Endothelial cell of umbilical vein (primary cell): ENCODE results near the gene AFTPH. TPM values are rescaled to one million over a fixed set of nuclear protein-coding genes. Genes with fewer than 3 reads are reported as not detected.

Source experiments
- BruUV-seq: library from RNA; stranded (reverse); fragments of 400-500 nt; replicated peaks from 2 replicates; lab custom pipeline; 2021; lab: Mats Ljungman, UMichigan
- CTCF ChIA-PET: fragments of 300-600, 350-600 bp; sonication (Branson Sonifier 250); formaldehyde crosslinking; loops from one replicate; lab custom pipeline; 2021; ENCODE audit warnings: antibody characterized with exemption, inconsistent platforms; lab: Charles Lee
- POLR2A ChIA-PET: fragments of 300-600, 350-600 bp; sonication (Branson Sonifier 250); formaldehyde crosslinking; loops from one replicate; lab custom pipeline; 2021; ENCODE audit warnings: antibody characterized with exemption, inconsistent platforms; lab: Charles Lee
- DNase-seq: peaks from one replicate; pipeline ENCODE4 v3.0.0-alpha.2; 2011; ENCODE audit warnings: low read depth, low spot score
- FAIRE-seq: peaks from 2 replicates; lab custom pipeline; 2011; peaks lifted over from hg19 to GRCh38; lab: Jason Lieb, UNC
- H2AFZ ChIP-seq: 2 replicates; pipeline ENCODE4 v1.6.0; 2012; ENCODE audit warnings: low read depth, low read length, control low read depth, inconsistent platforms
- H3K27ac ChIP-seq: 2 replicates; pipeline ENCODE4 v1.5.1; 2011; ENCODE audit warnings: low read depth, mild to moderate bottlenecking, control low read depth, low read length, moderate library complexity; ENCODE audit not compliant: insufficient read depth
- H3K27me3 ChIP-seq, 2 experiments: 2 replicates each; pipeline versions ENCODE4 v1.6.0 to v1.6.1; 2011; ENCODE audit warnings: low read length in 2 of 2, mixed read lengths in 1 of 2; ENCODE audit not compliant: control insufficient read depth in 2 of 2, insufficient read depth in 2 of 2
- H3K36me3 ChIP-seq, 2 experiments: 2 replicates in 1 of 2; 3 replicates in 1 of 2; pipeline ENCODE4 v1.5.1; 2011; ENCODE audit warnings: low read length in 2 of 2, mild to moderate bottlenecking in 1 of 2, moderate library complexity in 1 of 2; ENCODE audit not compliant: control insufficient read depth in 2 of 2, insufficient read depth in 2 of 2; ENCODE audit errors: extremely low read depth in 1 of 2
- H3K4me1 ChIP-seq: 3 replicates; pipeline ENCODE4 v1.5.1; 2011; ENCODE audit warnings: mild to moderate bottlenecking, low read length; ENCODE audit not compliant: control insufficient read depth, insufficient read depth; ENCODE audit errors: extremely low read depth
- H3K4me2 ChIP-seq: 2 replicates; pipeline ENCODE4 v1.6.1; 2011; ENCODE audit warnings: low read length, control low read depth, mixed read lengths; ENCODE audit not compliant: insufficient read depth
- H3K4me3 ChIP-seq, 3 experiments: fragments of 200-600 bp in 1 of 3; sonication (generic), shearing (Covaris generic) in 1 of 3; replicated peaks in 1 of 3; 2 replicates each; pipeline ENCODE4 v1.5.1; 2011 to 2016; ENCODE audit warnings: control low read depth in 3 of 3, low read length in 3 of 3, mild to moderate bottlenecking in 2 of 3, inconsistent platforms in 1 of 3, low read depth in 1 of 3, moderate library complexity in 1 of 3; ENCODE audit not compliant: insufficient read depth in 1 of 3
- H3K79me2 ChIP-seq: 2 replicates; pipeline ENCODE4 v1.6.0; 2012; ENCODE audit warnings: low read length, inconsistent platforms; ENCODE audit not compliant: control insufficient read depth, insufficient read depth
- H3K9ac ChIP-seq: replicated peaks from 2 replicates; pipeline ENCODE3; 2011; ENCODE audit warnings: low read length, control low read depth; ENCODE audit not compliant: insufficient read depth; ENCODE audit errors: extremely low read depth
- H3K9me1 ChIP-seq: replicated peaks from 3 replicates; pipeline ENCODE4 v1.6.0; 2011; ENCODE audit warnings: mild to moderate bottlenecking, low read length; ENCODE audit not compliant: control insufficient read depth, insufficient read depth; ENCODE audit errors: extremely low read depth
- H3K9me3 ChIP-seq: replicated peaks from 2 replicates; pipeline ENCODE4 v1.5.1; 2012; ENCODE audit warnings: low read length, inconsistent platforms; ENCODE audit not compliant: control insufficient read depth, insufficient read depth
- H4K20me1 ChIP-seq: replicated peaks from 2 replicates; pipeline ENCODE3; 2011; ENCODE audit warnings: mild to moderate bottlenecking, low read length; ENCODE audit not compliant: control insufficient read depth, insufficient read depth; ENCODE audit errors: extremely low read depth
- CTCF ChIP-seq, 2 donors: IDR thresholded peaks; 1 replicate in 1 of 2; 2 replicates in 1 of 2; pipeline ENCODE4 v1.5.1; 2011; ENCODE audit warnings: low read length in 2 of 2, mild to moderate bottlenecking in 2 of 2, moderate library complexity in 2 of 2, control low read depth in 1 of 2, inconsistent platforms in 1 of 2, low read depth in 1 of 2; ENCODE audit not compliant: insufficient read depth in 1 of 2; ENCODE audit errors: extremely low read depth in 1 of 2
- EZH2 ChIP-seq: IDR thresholded peaks from 2 replicates; pipeline ENCODE4 v1.6.1; 2012; ENCODE audit warnings: borderline replicate concordance, low read depth, mild to moderate bottlenecking, moderate library complexity, low read length, inconsistent platforms; ENCODE audit not compliant: severe bottlenecking
- FOS ChIP-seq: IDR thresholded peaks from 2 replicates; pipeline ENCODE4 v1.6.1; 2011; ENCODE audit warnings: mild to moderate bottlenecking, low read length, moderate library complexity, borderline replicate concordance; ENCODE audit not compliant: insufficient read depth
- GATA2 ChIP-seq: IDR thresholded peaks from 2 replicates; pipeline ENCODE4 v1.7.0; 2011; ENCODE audit warnings: low read depth, mild to moderate bottlenecking, moderate library complexity, mixed read lengths, low read length; ENCODE audit not compliant: insufficient read length, insufficient read depth
- JUN ChIP-seq: IDR thresholded peaks from 2 replicates; pipeline ENCODE4 v1.6.1; 2011; ENCODE audit warnings: borderline replicate concordance, low read depth; ENCODE audit not compliant: insufficient read length, insufficient read depth
- MAX ChIP-seq: IDR thresholded peaks from 2 replicates; pipeline ENCODE4 v1.6.1; 2011; ENCODE audit not compliant: insufficient read depth, insufficient read length
- MYC ChIP-seq: IDR thresholded peaks from one replicate; pipeline ENCODE4 v1.6.1; 2011; ENCODE audit warnings: mild to moderate bottlenecking, low read depth, low read length
- POLR2A ChIP-seq: IDR thresholded peaks from 2 replicates; pipeline ENCODE4 v1.6.1; 2012; ENCODE audit warnings: low read depth, mild to moderate bottlenecking, control low read depth, low read length
- POLR2AphosphoS5 ChIP-seq: IDR thresholded peaks from 2 replicates; pipeline ENCODE4 v1.6.1; 2012; ENCODE audit warnings: low read depth, mild to moderate bottlenecking, control low read depth, low read length, moderate library complexity; ENCODE audit not compliant: insufficient read depth
- dilution Hi-C: fragments of 300-500 bp; cut with MboI; formaldehyde crosslinking; loops from one replicate; pipeline ENCODE4 v1.15.0; 2019; ENCODE audit warnings: low sequenced_read_pairs; ENCODE audit not compliant: extremely low pct_ligation_motif_present
- intact Hi-C: fragments of 100-400 bp; cut with micrococcal nuclease; formaldehyde crosslinking; loops from one replicate; pipeline ENCODE4 v1.10.0; 2022
- polyA plus RNA-seq, 4 experiments: library from polyadenylated mRNA; depleted of rRNA in 3 of 4; stranded (reverse) in 3 of 4; unstranded in 1 of 4; fragments of >200 nt; gene quantifications; 2 replicates each; pipeline versions ENCODE4 v1.2.1 to v1.2.3, GENCODE V29; 2011 to 2012; ENCODE audit warnings: missing spikeins in 1 of 4
- total RNA-seq: library from RNA; stranded (reverse); gene quantifications from 2 replicates; pipeline ENCODE4 v1.2.3, GENCODE V29; 2021

Gene AFTPH
- total and polyA plus RNA-seq, 2 donors (not counting 3 experiments of a cell fraction or from before 2014, with no cell fraction given), result 6.9 to 15.3 TPM

- TF ChIP-seq EZH2, result no peak
- TF ChIP-seq FOS, result no peak
- no peak for TF ChIP-seq POLR2A
- TF ChIP-seq GATA2, result no peak
- no peak for TF ChIP-seq MYC
- no peak for TF ChIP-seq JUN
- no peak for TF ChIP-seq POLR2AphosphoS5
- no peak for TF ChIP-seq MAX
- no peak for TF ChIP-seq CTCF (IDR thresholded peaks at IDR 0.05; ENCODE audit: extremely low read depth in 1 of 2, insufficient read depth in 1 of 2, low read depth in 1 of 2, low read length in 2 of 2)
- dilution Hi-C loops (no loop called here), intact Hi-C loops (no loop called here)
- FAIRE-seq, result no peak
- Histone ChIP-seq H3K9me3 (no peaks in the 10 kb centered on the region), H3K36me3 (no peaks in the 10 kb centered on the region), H3K4me1 (peaks cover 5% of the 10 kb centered on the region), H3K4me2 (no peak overlapping the region), H3K9me1 (no peaks in the 10 kb centered on the region), H3K27ac (no peak overlapping the region), H3K79me2 (no peaks in the 10 kb centered on the region), H4K20me1 (no peaks in the 10 kb centered on the region), H3K27me3 (no peaks in the 10 kb centered on the region), H2AFZ (no peak overlapping the region), H3K9ac (no peak overlapping the region), H3K4me3 (no peak overlapping the region)
- no TSS peak for BruUV-seq
- no peak for DNase-seq
- CTCF ChIA-PET, result no interaction called here
- POLR2A ChIA-PET, result no interaction called here
These were observed 77.8 kb downstream of the AFTPH start for GRCh38 chr2:64601785-64602391.
